Lung (tissue), 12 donors: ENCODE data around the gene ZNRF4. TPM values are rescaled to one million over a fixed set of nuclear protein-coding genes. Genes with fewer than 3 reads are reported as not detected.

Source experiments
- ATAC-seq: fragments of 200-7000 bp; cut with Tn5 transposase; one replicate; pipeline ENCODE4 v1.9.1; 2020; ENCODE audit warnings: moderate number of reproducible peaks; ENCODE audit not compliant: insufficient read depth, low FRiP score
- DNase-seq, 3 donors: peaks; one replicate each; pipeline ENCODE4 v3.0.0-alpha.2; 2013 to 2017
- H3K27ac ChIP-seq, 2 donors: one replicate each; pipeline ENCODE4 v1.5.1; 2013; ENCODE audit warnings: mild to moderate bottlenecking in 2 of 2, moderate library complexity in 2 of 2, control low read depth in 1 of 2, inconsistent platforms in 1 of 2, low read depth in 1 of 2, low read length in 1 of 2
- H3K27me3 ChIP-seq, 3 donors: one replicate each; pipeline ENCODE4 v1.5.1; 2013; ENCODE audit warnings: low read length in 2 of 3; ENCODE audit not compliant: control insufficient read depth in 3 of 3, insufficient read depth in 3 of 3
- H3K36me3 ChIP-seq, 4 donors: one replicate each; pipeline ENCODE4 v1.5.1; 2013; ENCODE audit warnings: low read length in 4 of 4, mild to moderate bottlenecking in 1 of 4, moderate library complexity in 1 of 4; ENCODE audit not compliant: control insufficient read depth in 4 of 4, insufficient read depth in 4 of 4
- H3K4me1 ChIP-seq, 5 donors: one replicate each; pipeline ENCODE4 v1.5.1; 2013; ENCODE audit warnings: low read length in 5 of 5, mild to moderate bottlenecking in 2 of 5, moderate library complexity in 1 of 5; ENCODE audit not compliant: control insufficient read depth in 5 of 5, insufficient read depth in 5 of 5
- H3K4me3 ChIP-seq: one replicate; pipeline ENCODE4 v1.5.1; 2013; ENCODE audit warnings: mild to moderate bottlenecking, control low read depth, moderate library complexity
- H3K9ac ChIP-seq, 2 donors: one replicate each; pipeline ENCODE4 v1.5.1; 2013; ENCODE audit warnings: low read length in 2 of 2, control low read depth in 1 of 2; ENCODE audit not compliant: insufficient read depth in 1 of 2
- H3K9me3 ChIP-seq, 4 donors: one replicate each; pipeline ENCODE4 v1.5.1; 2013; ENCODE audit warnings: low read length in 3 of 4, mild to moderate bottlenecking in 1 of 4, moderate library complexity in 1 of 4; ENCODE audit not compliant: control insufficient read depth in 4 of 4, insufficient read depth in 3 of 4
- CTCF ChIP-seq: IDR thresholded peaks from 2 replicates; pipeline ENCODE4 v1.5.1; 2012; ENCODE audit warnings: mild to moderate bottlenecking; ENCODE audit errors: control extremely low read depth, extremely low read depth
- WGBS, 2 donors: extraction: QIAGEN DNeasy Blood & Tissue Kit; methylation state at CpG; one replicate each; pipeline ENCODE4 v1.1.7; 2013; 5-methylcytosine and 5-hydroxymethylcytosine counted together
- polyA plus RNA-seq, 2 donors: library from polyadenylated mRNA; stranded (reverse); fragments of 200-250 nt; gene quantifications; one replicate each; pipeline ENCODE4 v1.2.1, GENCODE V29; 2013
- total RNA-seq, 2 donors: library from RNA; depleted of rRNA in 1 of 2; stranded (reverse); fragments of >200 nt in 1 of 2; gene quantifications; one replicate each; pipeline ENCODE4 v1.2.1, GENCODE V29; 2014 to 2021
- donor health status: control.
- donor health status: control.
- donor health status: Bipolar disorder and iron deficiency.
- donor health status: healthy.
- donor health status: DM: yes; HTN: yes; CAD: no.

Gene ZNRF4
- total and polyA plus RNA-seq, 4 donors: not detected

GRCh38 chr19:5451494-5451893 is 3.7 kb upstream of the ZNRF4 start:
- H3K4me3 ChIP-seq: no peak overlapping the region
- H3K36me3 ChIP-seq: no peaks in the 10 kb centered on the region
- no peak for TF ChIP-seq CTCF
- DNase-seq (no peak), ATAC-seq (no peak)
- H3K9me3 ChIP-seq: peaks cover 0 to 9% (median 1%) of the 10 kb centered on the region in 4 donors
- WGBS, 2 donors: 71 to 75% methylated on average over 10 of the region's 10 CpGs
- no peaks in the 10 kb centered on the region for H3K4me1 ChIP-seq
- peaks cover 0 to 5% (median 0%) of the 10 kb centered on the region in 3 donors for H3K27me3 ChIP-seq
- H3K9ac ChIP-seq: no peak overlapping the region
- no peak overlapping the region for H3K27ac ChIP-seq

- Histone ChIP-seq H3K4me3 (no peak overlapping the region), H3K27ac (no peak overlapping the region), H3K4me1 (no peaks in the 10 kb centered on the region), H3K9me3 (peaks cover 0 to 5% (median 1%) of the 10 kb centered on the region in 4 donors), H3K36me3 (no peaks in the 10 kb centered on the region), H3K9ac (no peak overlapping the region), H3K27me3 (peaks cover 0 to 5% (median 0%) of the 10 kb centered on the region in 3 donors)
- 84 to 88% methylated on average over 16 of the region's 16 CpGs for WGBS, 2 donors
- no peak for ATAC-seq
- no peak for DNase-seq
- TF ChIP-seq CTCF: no peak
Measured at GRCh38 chr19:5452594-5453565, 2.3 kb upstream of the ZNRF4 start.

GRCh38 chr19:5454743-5455142 is 474 bp upstream of the ZNRF4 start:
- no peaks in the 10 kb centered on the region for H3K4me1 ChIP-seq
- no peak overlapping the region for H3K4me3 ChIP-seq
- peaks cover 0 to 5% (median 0%) of the 10 kb centered on the region in 3 donors for H3K27me3 ChIP-seq
- no peak overlapping the region for H3K9ac ChIP-seq
- ATAC-seq: no peak
- H3K27ac ChIP-seq: no peak overlapping the region
- no peak for TF ChIP-seq CTCF
- H3K36me3 ChIP-seq: no peaks in the 10 kb centered on the region
- no peak for DNase-seq
- WGBS, 2 donors: 80 to 86% methylated on average over 4 of the region's 5 CpGs
- peaks cover 0 to 7% (median 1%) of the 10 kb centered on the region in 4 donors for H3K9me3 ChIP-seq
